Activated CD4-positive, alpha-beta T cell treated with anti-CD3 and anti-CD28 coated beads for 48 hours (primary cell): Measurements from ENCODE around the gene FMO3.

Experiments
- DNase-seq: peaks from one replicate; pipeline ENCODE4 v3.0.0-alpha.2; 2020

Gene FMO3

DNA sequence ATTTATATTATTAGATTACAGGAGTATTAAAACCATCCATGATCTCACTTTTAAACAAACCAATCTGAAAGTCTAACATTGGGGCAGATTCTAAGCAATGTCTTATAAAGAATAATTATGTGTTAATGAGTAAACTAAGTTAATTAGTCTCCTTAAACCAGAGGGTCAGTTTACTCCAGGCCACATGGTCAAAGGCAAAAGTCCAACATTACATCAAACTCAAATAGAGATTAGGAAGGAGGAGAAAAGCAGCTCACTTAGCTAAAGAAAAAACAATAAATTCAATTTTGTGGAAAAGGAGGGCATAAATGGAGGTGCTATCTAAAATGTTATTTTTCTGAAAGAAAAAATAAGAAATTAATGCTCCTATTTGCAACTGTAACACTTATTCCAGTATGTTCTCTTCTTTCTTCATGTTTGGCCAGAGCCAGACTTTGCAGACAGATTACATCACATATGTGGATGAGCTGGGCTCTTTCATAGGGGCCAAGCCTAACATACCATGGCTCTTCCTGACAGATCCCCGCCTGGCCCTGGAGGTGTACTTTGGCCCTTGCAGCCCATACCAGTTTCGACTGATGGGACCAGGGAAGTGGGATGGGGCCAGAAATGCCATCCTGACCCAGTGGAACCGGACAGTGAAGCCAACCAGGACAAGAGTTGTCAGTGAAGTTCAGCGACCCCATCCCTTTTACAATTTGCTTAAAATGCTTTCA, 70.1 kb downstream of the FMO3 start:
- no peak for DNase-seq

DNA sequence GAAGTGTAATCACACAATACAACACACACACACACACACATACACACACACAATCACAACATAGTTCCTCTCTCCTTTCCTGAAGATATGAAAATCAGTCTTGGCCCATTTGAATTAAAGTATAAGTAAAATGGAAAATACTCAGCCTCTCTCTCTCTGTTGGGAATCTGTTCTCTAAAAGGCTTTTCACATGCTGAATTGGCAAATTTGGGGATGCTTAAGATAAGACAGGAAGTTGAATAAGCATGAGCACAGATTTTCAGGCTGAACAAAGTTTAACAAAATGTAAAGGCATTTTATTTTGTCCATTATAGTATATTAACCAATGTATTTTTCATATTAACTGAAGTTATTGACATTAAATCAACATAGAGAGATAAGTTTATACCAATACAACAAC, 70.7 kb downstream of the FMO3 start:
- DNase-seq = no peak

- no peak for DNase-seq
Observed at GRCh38 chr1:171166361-171166760, 75.7 kb downstream of the FMO3 start.
